ENCODE results near the gene SCG5. TPM values are rescaled to one million over a fixed set of nuclear protein-coding genes. Genes with fewer than 3 reads are reported as not detected.

SCG5 gene
- polyA plus RNA-seq, 3 donors: 19.0 to 31.4 (median 26.6) TPM

GRCh38 chr15:32682977-32683630 lies 41.6 kb downstream of the SCG5 start:
- no peak for DNase-seq (ENCODE audit: extremely low read depth in 1 of 11, low read depth in 9 of 11, low spot score in 4 of 11)

GRCh38 chr15:32683906-32684584 lies 42.5 kb downstream of the SCG5 start:
- DNase-seq (ENCODE audit: extremely low read depth in 1 of 11, low read depth in 9 of 11, low spot score in 4 of 11): no peak

GRCh38 chr15:32685576-32685975 lies 44.1 kb downstream of the SCG5 start:
- no peak for DNase-seq (ENCODE audit: extremely low read depth in 1 of 11, low read depth in 9 of 11, low spot score in 4 of 11)

- no peak for DNase-seq (ENCODE audit: extremely low read depth in 1 of 11, low read depth in 9 of 11, low spot score in 4 of 11)
These were observed 46.0 kb downstream of the SCG5 start for GRCh38 chr15:32687556-32687955.

GRCh38 chr15:32688151-32688639 lies 46.7 kb downstream of the SCG5 start:
- DNase-seq (ENCODE audit: extremely low read depth in 1 of 11, low read depth in 9 of 11, low spot score in 4 of 11): no peak

- DNase-seq (ENCODE audit: extremely low read depth in 1 of 11, low read depth in 9 of 11, low spot score in 4 of 11): no peak
These were observed 49.6 kb downstream of the SCG5 start for GRCh38 chr15:32690941-32691688.

- DNase-seq (ENCODE audit: extremely low read depth in 1 of 11, low read depth in 9 of 11, low spot score in 4 of 11): no peak
These were observed 50.2 kb downstream of the SCG5 start for GRCh38 chr15:32691689-32692038.

GRCh38 chr15:32692286-32692685 lies 50.8 kb downstream of the SCG5 start:
- DNase-seq (ENCODE audit: extremely low read depth in 1 of 11, low read depth in 9 of 11, low spot score in 4 of 11): no peak

GRCh38 chr15:32694222-32694983 lies 52.9 kb downstream of the SCG5 start:
- DNase-seq (ENCODE audit: extremely low read depth in 1 of 11, low read depth in 9 of 11, low spot score in 4 of 11): no peak

GRCh38 chr15:32698773-32699390 lies 57.4 kb downstream of the SCG5 start:
- DNase-seq (ENCODE audit: extremely low read depth in 1 of 11, low read depth in 9 of 11, low spot score in 4 of 11): no peak

GRCh38 chr15:32700501-32701150 lies 59.1 kb downstream of the SCG5 start:
- DNase-seq (ENCODE audit: extremely low read depth in 1 of 11, low read depth in 9 of 11, low spot score in 4 of 11): no peak

- no peak for DNase-seq (ENCODE audit: extremely low read depth in 1 of 11, low read depth in 9 of 11, low spot score in 4 of 11)
These were observed 60.4 kb downstream of the SCG5 start for GRCh38 chr15:32701863-32702262.

- no peak for DNase-seq (ENCODE audit: extremely low read depth in 1 of 11, low read depth in 9 of 11, low spot score in 4 of 11)
These were observed 63.0 kb downstream of the SCG5 start for GRCh38 chr15:32704395-32704981.

- no peak for DNase-seq (ENCODE audit: extremely low read depth in 1 of 11, low read depth in 9 of 11, low spot score in 4 of 11)
These were observed 63.9 kb downstream of the SCG5 start for GRCh38 chr15:32705446-32705845.

- no peak for DNase-seq (ENCODE audit: extremely low read depth in 1 of 11, low read depth in 9 of 11, low spot score in 4 of 11)
These were observed 65.2 kb downstream of the SCG5 start for GRCh38 chr15:32706704-32707103.

- no peak for DNase-seq (ENCODE audit: extremely low read depth in 1 of 11, low read depth in 9 of 11, low spot score in 4 of 11)
These were observed 65.9 kb downstream of the SCG5 start for GRCh38 chr15:32707436-32707835.

- no peak for DNase-seq (ENCODE audit: extremely low read depth in 1 of 11, low read depth in 9 of 11, low spot score in 4 of 11)
These were observed 68.0 kb downstream of the SCG5 start for GRCh38 chr15:32709295-32710033.

- DNase-seq (ENCODE audit: extremely low read depth in 1 of 11, low read depth in 9 of 11, low spot score in 4 of 11): no peak
These were observed 73.8 kb downstream of the SCG5 start for GRCh38 chr15:32715276-32715675.
